ENCODE results near the gene USP46.
A peak's percentile ranks its signal among the peaks of the same experiment; 100 is the strongest.

Gene USP46

DNA sequence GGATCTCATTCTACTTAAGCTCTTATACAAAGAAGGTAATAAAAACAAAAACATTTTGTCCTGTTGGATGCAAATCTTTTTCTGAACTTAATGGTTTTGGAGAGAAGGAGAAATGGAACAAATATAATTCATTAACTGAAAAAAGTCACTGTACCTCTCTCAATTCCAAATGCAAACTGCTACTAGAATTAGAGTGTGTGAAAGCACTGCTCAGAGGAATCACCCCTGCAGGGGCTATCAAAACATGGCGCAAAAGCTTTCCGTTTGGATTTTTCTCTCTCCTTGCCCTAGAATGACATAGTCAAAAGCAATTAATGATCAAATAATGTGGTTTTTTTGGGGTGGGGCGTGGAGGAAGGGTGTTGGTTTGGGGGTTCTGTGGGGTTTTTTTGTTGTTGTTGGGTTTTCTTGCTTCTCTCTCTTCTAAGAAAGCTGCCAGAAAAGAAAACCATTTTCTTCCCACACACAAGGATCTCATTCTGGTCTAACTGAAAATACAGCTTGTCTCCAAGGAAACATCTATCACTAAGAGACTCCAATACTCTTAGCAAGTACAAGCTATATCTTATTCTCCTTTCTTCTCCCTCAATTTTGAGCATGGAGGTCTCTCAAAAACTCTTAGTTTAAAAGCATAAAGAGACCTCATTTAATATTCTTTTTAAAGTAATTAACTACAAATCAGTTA is 41.6 kb downstream of the USP46 start:
- DNase-seq: peak; percentile 58

DNA sequence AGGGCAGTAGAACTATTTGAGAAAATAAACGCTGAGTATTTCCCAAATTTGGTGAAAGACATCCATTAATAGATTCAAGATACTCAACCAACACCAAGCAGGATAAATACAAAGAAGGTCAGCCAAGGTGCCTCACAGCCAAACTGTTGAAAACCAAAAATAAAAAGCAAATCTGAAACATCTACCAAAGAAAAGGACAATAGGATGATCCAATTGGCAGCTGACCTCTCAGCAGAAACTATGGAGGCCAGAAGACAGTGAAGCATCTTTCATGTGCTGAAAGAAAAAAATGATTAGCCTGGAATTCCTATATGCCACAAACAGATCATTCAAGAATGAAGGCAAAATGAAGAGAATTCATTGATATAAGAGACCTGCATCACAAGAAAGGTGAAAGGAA is 44.9 kb downstream of the USP46 start:
- DNase-seq: no peak

DNA sequence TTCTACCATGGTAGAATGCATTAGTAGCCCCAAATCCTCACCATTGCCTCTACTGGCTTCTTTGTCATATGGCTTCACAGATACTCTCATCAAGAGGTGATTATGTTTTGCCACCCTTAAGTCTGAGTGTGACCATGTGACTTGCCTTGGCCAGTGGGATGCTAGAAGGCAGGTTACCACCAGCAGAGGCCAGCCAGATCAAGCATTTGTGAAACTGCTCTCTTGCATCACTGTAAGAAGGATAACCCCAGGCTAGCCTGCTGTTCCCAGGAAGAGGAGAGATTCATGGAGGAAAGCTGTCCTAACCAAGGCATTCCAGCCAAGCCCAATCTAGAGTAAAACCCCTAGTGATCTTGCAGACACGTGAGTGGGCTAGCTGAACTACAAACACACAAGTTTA is 46.8 kb downstream of the USP46 start:
- DNase-seq: no peak

DNA sequence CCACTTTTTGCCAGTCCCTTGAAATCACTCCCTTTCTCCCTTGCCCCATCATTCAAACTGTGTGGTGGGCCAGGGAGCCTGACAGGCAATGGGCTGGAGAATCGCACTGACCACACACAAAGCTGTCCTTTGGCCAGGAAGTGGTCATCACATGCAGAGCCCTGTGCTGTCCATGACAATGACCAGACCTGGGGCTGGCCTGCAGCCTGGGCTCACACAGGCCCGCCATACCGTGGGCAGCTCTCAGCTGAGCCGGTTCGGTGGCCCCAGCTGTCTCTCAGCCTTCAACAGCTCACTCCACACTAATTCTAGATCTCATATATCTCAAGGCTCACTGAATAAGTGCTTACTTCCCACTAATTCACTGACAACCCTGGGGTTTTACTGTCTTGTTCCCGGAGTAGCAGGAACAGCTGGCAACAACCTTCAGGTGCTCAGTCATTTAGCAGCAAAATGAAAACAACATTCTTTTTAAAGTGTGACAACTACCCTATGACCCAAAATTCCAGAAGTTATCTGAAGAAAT is 48.0 kb downstream of the USP46 start:
- DNase-seq: no peak

DNA sequence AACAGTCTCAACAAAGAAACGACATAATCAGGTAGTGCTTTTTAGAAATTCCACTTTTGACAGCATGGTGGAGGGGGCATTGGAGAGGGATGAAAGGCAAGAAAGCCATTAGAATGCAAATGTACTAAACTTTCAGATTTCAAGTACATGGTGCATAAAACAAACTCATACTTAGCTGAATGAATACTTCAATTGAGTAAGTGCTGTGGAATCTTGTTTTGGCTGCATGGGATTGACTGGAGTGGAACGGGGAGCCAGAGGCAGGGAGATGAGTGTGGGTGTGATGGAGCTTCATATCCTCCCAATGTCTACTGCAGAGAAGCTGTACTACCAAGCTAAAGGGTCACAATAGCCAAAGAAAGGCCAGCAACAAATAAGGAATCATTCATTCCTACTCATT is 52.4 kb downstream of the USP46 start:
- no peak for DNase-seq

DNA sequence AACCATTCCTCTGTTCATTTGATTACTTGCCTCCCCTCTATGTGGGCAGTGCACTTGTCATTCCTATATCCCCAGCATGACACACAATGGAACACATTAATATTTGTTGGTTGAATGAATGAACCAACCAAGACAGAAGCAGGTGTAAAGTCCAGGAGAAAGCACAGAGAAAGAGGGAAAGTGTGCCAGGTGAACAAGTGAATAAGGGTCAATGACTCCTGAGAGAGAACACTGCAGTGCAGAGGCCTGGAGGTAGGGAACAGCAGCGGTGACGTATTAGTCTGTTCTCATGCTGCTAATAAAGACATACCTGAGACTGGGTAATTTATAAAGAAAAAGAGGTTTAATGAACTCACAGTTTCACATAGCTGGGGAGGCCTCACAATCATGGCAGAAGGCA is 53.1 kb downstream of the USP46 start:
- no peak for DNase-seq

DNA sequence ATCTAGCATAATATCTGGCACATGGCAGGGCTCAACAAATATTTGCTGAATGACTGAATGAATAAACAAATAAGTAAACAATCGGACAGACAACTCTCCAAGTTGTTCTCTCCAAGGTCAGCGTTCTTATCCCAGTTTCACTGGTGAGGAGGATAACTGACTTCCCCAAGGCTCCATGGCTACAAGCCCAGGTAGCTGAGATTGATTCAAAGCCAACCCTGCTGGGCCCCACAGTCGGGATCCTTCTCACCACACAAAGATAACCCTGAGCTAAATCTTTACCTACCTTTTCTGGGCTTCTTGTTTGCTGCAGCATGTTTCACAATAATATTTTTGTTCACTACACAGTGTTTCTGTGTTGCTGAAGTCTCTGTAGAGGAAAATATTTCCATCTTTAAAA is 54.9 kb downstream of the USP46 start:
- DNase-seq: no peak

DNA sequence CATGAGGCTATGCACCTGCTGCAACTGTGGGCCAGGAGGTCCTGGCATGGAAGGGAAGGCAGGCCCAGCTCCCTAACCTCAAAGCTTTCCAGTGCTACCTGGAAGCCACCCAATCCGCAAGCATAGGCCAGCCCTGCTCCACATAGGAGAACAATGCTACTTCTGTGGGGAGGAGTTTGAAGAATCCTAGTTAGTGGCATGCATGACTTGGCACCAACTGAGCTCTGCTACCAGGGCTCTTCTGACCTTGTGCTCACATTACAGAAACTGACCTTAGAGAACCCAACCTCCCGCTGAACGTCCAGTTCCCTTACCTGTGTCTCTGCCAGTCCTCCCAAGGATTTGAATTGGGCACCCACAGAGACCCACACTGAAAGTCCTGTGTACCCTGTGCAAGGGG is 58.8 kb downstream of the USP46 start:
- no peak for DNase-seq

DNA sequence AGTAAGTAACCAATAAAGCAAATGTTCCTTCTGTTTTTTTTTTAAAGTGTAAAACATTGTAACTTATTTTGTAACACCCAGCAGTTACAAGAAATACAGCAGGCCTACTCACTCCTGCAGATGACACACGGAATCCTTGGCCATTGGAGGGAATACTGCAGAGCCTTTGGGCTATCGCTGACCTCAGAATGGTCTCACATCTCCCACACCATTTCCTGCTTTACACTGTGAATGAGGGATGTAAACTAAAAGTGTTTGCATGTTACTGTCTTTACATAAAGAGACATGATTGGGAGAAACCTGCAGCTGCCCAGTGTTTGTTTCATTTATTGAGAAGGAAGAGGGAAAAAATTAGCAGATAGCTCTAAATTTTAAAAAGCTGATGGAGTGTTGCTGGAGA is 64.1 kb downstream of the USP46 start:
- DNase-seq: no peak

DNA sequence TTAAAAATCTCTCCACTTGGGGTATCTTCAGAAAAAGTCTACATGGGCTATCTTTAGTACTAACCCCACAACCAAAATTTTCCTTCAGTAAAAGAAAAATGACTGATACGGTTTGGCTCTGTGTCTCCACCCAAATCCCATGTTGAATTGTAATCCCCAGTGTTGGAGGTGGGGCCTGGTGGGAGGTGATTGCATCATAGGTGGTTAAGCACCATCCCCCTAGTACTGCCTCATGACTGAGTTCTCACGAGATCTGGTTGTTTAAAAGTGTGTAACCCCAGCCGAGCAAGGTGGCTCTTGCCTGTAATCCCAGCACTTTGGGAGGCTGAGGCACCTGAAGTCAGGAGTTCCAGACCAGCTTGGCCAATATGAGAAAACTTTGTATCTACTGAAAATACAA is 66.8 kb downstream of the USP46 start:
- DNase-seq: no peak

DNA sequence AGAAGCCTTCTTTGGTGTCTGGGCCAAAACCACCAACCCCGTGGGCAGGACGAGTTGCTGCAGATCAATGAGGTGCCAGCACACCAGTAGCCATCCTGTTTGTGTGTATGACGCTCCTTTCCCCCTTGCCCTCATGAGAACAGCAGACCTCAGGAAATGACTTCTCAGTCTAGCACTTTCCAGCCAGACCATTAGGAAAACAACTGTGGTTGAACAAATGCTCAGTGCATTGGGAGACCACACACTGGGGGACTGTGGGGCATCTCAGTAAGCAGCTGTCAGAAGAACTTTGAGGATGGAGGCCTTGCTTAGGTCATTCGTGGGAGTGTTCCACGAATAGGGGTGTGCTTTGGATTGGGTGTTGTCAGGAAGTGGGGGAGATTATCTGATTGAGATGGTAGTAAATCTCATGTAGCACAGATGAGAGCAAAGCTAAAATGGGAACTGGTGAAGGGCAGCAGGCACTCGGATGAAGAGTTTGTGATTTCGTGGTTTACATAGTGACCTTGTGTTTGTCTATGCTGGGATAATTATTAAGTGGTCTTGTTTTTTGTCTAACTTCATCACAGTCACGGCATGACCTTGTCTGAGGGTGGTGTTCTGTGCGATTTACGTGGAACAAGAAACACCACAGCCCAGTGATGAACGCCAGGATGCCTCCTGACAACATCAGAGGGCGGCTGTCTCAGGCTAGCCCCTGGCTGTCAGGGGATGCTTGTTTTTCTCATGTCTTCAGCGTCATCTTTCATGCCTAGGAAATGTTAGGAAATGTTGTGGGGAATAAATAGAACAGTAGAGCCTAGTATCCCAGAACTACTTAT is 70.1 kb downstream of the USP46 start:
- DNase-seq: peak; percentile 60

DNA sequence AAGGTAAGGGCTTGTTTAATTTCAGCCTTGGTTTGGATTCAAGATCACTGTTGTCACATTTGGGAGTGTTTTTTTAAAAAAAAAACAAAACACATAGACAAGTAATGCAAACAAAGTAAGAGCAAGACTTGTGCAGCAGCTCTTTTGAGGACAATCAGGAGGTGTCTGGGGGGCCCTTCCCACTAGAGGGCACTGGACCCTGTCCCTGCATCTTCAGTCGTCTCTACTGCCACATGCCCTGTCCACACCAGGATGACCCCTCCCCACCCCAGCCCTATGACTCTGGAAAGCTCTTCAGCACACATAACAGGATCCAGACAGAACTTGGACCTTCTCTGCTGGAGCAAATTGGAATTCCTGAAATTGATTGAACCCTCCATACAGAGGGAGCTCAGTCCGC is 71.0 kb downstream of the USP46 start:
- DNase-seq: no peak

DNA sequence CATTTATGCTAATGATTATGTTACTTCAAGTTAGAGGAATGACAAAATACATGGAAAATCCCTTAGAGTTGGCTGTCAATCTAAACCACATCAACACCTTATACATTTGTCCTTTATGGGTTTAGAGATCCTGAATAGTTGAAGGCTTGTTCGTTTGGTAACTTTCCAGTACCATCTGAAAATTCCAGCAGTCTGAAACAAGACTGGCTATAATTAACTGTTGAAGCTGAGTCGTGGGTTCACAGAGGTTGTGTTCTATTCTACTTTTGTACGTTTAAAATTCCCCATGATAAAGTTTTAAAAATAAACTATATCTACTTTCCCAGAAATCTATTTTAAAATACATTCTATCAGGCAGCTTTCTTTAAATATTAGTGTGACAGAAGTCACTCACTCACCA is 73.0 kb downstream of the USP46 start:
- no peak for DNase-seq

DNA sequence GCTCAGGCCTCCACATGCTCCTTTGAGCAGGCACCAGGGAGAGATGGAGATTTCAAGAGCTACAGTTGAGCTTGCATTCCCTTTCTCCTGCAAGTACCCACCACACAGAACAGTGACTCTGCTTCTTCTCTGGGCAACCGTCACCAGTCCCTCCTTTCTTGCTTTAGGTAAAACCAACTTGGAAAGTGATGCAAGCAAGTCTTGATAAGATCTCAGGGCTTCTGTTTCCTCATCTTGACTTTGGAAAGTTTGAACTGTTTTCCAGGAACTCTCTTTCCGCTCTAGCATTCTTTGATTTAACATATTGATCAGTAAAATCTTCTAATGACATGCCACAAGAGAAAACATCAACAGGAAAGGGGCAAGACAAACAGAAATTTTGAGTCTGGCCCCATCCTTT is 73.7 kb downstream of the USP46 start:
- no peak for DNase-seq

DNA sequence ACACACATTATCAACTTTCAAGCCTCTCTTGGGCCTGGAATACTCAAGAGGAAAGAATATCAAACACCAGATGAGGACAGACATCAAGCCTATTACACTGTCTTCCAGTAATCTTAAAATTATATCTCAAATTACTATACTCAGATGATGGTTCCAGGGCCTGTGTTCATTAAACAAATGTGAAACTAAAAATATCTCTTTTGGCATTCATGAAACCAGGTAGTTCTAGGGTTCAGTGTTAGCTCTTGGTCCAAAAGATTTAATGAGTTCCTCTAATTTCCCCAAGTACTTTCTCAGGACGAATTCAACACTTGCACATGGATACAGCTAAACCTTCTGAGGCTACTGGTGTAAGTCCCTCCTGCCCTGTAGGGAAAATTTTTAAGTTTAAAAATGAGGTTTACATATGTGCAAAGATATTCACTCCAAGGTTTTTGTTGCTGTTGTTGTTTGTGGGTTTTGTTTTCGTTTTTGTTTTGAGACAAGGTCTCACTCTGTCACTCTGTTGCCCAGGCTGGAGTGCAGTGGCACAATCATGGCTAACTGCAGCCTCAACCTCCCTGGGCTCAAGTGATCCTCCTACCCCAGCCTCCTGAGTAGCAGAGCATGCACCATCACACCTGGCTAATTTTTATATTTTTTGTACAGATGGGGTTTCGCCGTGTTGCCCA is 79.4 kb downstream of the USP46 start:
- DNase-seq: no peak

DNA sequence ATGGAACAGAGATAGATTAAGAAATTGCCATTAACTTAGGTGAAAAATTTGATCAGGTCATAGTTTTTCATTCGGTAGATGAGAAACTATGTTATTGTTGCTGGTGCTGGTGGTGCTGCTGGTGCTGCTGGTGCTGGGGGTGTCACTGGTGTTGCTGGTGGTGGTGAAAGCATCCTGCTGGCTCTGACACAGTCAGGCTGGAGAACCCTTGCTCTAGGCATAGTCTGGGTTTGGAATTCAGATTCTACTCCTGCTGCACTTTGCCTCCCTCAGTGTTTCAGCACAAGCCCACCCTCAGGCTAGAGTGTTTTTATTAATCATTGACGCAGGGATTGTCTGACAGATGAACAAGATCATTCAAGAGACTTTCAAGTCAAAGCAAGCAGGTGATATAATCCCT is 80.2 kb downstream of the USP46 start:
- DNase-seq: no peak

DNA sequence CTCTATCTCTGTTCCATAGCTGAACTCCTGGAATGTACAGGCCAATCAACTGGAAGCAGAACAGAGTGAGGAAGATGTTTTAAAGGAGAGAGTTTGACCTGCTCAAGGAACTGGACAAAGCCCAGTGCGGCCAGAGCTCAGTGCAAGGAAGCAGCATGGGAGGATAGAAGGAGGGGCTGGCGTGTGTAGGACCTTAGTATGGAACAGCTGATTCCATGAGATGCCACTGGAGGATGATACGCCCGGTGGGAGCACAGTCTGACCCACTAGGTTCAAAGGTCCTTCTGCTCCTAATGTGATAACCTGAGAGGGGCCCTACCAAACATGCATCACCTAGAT is 81.5 kb downstream of the USP46 start:
- DNase-seq: no peak

DNA sequence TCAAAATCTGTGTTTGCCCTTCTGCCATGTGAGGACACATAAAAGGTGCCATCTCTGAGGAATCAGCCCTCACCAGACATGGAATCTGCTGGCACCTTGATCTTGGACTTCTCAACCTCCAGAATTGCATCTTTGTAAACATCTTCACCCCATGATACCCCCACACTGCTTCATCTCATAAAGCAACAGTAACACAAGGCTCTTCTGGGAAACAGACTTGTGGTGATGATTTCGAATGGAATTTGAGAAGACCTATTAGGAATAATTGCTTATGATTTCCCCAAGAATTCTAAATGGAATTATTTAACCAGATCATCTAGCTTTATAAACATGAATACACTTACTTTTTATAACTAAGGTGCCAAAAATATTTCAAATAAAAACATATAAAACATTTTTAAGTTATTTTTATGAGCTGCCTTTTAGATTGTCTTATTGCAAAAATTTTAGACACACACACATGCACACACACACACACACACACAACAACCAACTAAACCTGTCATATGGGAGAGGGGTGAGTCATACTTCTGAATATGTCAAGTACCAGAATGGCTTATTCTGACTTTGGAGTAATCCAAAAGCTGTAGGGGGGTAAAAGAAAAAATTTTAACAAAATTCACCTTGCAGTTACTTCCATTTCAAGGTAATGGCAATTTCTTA is 82.0 kb downstream of the USP46 start:
- DNase-seq: no peak

DNA sequence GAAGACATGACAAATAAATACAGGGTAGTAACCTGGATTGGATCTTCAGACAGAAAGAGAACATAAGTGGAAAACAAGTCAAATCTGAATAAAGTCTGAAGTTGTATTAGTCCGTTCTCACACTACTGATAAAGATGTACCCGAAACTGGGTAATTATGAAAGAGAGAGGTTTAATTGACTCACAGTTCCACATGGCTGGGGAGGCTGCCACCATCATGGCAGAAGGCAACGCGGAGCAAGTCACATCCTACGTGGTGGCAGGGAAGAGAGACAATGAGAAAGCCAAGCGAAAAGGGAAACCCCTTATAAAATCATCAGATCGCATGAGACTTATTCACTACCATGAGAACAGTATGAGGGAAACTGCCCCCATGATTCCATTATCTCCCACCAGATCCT is 82.8 kb downstream of the USP46 start:
- DNase-seq: no peak

DNA sequence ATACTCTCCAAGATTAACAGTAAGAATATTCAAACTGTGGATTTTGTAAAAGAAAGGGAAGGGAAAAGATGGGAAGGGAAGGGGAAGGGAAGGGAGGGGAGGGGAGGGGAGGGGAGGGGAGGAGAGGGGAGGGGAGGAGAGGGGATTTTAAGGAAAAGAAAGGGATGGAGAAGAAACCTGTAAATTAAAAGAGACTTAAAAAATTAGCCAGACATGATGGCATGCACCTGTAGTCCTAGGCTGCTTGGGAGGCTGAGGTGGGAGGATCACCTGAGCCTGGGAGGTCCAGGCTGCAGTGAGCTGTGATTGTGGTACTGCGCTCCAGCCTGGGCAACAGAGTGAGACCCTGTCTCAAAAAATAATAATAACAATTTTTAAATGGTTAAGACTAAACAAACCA is 83.7 kb downstream of the USP46 start:
- no peak for DNase-seq

DNA sequence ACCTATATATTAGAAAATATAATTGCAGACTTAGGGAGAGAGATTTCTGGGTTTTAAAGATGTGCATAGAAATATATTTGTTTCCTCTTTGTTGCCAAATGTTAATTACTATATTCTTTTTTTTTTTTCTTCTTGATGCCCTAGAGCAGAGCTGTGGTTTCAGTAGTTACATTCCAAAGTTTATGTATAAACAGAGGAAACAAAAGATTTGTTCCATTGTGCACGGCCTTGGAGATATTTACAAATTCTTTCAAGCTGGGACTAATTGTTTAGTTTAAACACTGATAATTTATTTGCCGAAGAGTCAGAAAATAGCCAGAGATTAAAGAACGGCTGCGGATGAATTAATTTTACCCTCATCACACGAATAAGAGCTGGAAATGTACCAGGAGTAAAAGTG is 85.1 kb downstream of the USP46 start:
- no peak for DNase-seq

DNA sequence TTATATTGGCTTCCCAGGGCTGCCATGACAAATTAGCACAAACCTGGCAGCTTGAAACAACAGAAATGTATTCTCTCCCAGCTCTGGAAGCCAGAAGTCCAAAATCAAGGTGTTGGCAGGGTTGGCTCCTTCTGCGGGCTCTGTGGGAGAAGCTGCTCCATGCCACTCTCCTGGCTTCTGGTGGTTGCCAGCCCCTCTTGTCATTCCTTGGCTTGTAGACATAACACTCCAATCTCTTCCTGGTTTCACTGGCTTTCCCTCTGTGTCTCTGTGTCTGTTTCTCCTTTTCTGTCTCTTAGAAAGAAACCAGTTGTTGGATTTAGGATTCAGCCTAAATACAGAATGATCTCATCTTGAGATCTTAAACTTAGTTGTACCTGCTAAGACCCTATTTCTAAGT is 85.5 kb downstream of the USP46 start:
- no peak for DNase-seq

DNA sequence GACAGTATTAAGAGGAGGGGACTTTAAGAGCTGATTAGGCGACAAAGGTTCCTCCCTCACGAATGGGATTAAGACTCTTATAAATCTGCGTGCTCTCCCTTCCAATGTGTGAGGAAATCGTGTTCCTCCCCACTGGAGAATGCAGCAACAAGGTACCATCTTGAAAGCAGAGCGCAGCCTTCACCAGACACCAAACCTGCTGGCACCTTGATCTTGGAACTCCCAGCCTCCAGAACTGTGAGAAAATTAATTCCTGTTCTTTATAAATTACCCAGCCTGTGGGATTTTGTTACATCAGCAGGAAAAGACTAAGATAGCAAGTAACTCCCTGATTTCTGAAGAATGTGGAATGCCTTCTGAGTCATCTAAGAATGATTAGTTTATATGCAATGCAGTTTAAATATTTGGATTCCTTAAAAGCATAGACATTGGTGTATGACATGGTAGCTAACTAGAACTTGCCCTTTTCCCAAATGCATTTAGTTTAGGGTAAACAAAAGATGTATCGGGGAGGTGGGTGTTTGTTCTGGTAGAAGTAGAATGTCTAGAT is 86.1 kb downstream of the USP46 start:
- no peak for DNase-seq

Measured in CD4-positive, alpha-beta T cell treated with Interleukin-4 for 4 hours (primary cell).